Smooth muscle cell (in vitro differentiated cells): ENCODE measurements around the gene DDX24. TPM values are rescaled to one million over a fixed set of nuclear protein-coding genes. Genes with fewer than 3 reads are reported as not detected.

Experiments used
- DNase-seq: peaks from one replicate; lab custom pipeline; 2025; ENCODE audit not compliant: unreplicated experiment; lab: John Stamatoyannopoulos, UW
- H2AFZ ChIP-seq: fragments of 200-600 bp; sonication (generic); 2 replicates; pipeline ENCODE4 v1.6.0; 2016; ENCODE audit warnings: antibody characterized with exemption, low read depth, mild to moderate bottlenecking
- H3F3A ChIP-seq: fragments of 200-600 bp; sonication (generic); 2 replicates; pipeline ENCODE4 v1.6.0; 2017; ENCODE audit warnings: antibody characterized with exemption, low read depth
- H3K27ac ChIP-seq: fragments of 200-600 bp; sonication (generic); 2 replicates; pipeline ENCODE4 v1.5.1; 2016; ENCODE audit warnings: low read depth, mild to moderate bottlenecking
- H3K27me3 ChIP-seq: fragments of 200-600 bp; sonication (generic); 2 replicates; pipeline ENCODE4 v1.6.1; 2016; ENCODE audit warnings: low read depth, mild to moderate bottlenecking
- H3K36me3 ChIP-seq: fragments of 200-600 bp; sonication (generic); 2 replicates; pipeline ENCODE4 v1.5.1; 2016; ENCODE audit warnings: low read depth
- H3K4me1 ChIP-seq: fragments of 200-600 bp; sonication (generic); 2 replicates; pipeline ENCODE4 v1.5.1; 2016; ENCODE audit warnings: low read depth
- H3K4me2 ChIP-seq: fragments of 200-600 bp; sonication (generic); 2 replicates; pipeline ENCODE4 v1.6.0; 2016; ENCODE audit warnings: mild to moderate bottlenecking
- H3K4me3 ChIP-seq: fragments of 200-600 bp; sonication (generic); 2 replicates; pipeline ENCODE4 v1.5.1; 2016; ENCODE audit warnings: mild to moderate bottlenecking
- H3K79me2 ChIP-seq: fragments of 200-600 bp; sonication (generic); 2 replicates; pipeline ENCODE4 v1.6.0; 2016; ENCODE audit warnings: low read depth, mild to moderate bottlenecking
- H3K9ac ChIP-seq: fragments of 200-600 bp; sonication (generic); 2 replicates; pipeline ENCODE4 v1.6.0; 2016; ENCODE audit warnings: low read depth
- H3K9me3 ChIP-seq: fragments of 200-600 bp; sonication (generic); replicated peaks from 2 replicates; pipeline ENCODE4 v1.5.1; 2016; ENCODE audit warnings: low read depth
- H4K20me1 ChIP-seq: fragments of 200-600 bp; sonication (generic); 2 replicates; pipeline ENCODE4 v1.6.0; 2016; ENCODE audit warnings: low read depth
- WGBS: methylation state at CpG from one replicate; pipeline ENCODE4 v1.1.7; 2016; ENCODE audit warnings: low lambda C conversion rate; 5-methylcytosine and 5-hydroxymethylcytosine counted together
- polyA plus RNA-seq: library from polyadenylated mRNA; unstranded; fragments of >200 nt; fragmentation: Nextera tagmentation; extraction: Ambion mirVana; gene quantifications from 2 replicates; pipeline ENCODE4 v1.2.1, GENCODE V29; 2016
- total RNA-seq: library from RNA; depleted of rRNA; stranded (reverse); fragments of >200 nt; gene quantifications from 2 replicates; pipeline ENCODE4 v1.2.3, GENCODE V29; 2014
- TF ChIP-seq, protein P1 (sequence below): fragments of 200-600 bp; sonication (generic); IDR thresholded peaks from 2 replicates; pipeline ENCODE4 v1.5.1; 2017; ENCODE audit warnings: borderline replicate concordance, mild to moderate bottlenecking, antibody characterized with exemption; ENCODE audit not compliant: insufficient read depth, poor library complexity, severe bottlenecking

Gene DDX24
- total and polyA plus RNA-seq, 2 experiments from 2014 or later, result 117 to 118 TPM

GRCh38 chr14:94081386-94081820, 401 bp upstream of the DDX24 start:
- Histone ChIP-seq H3K27ac (peak overlapping the region; percentile 96), H3K9ac (peak overlapping the region; percentile 98), H3K4me3 (peak overlapping the region; percentile 99), H3K27me3 (no peaks in the 10 kb centered on the region), H3K4me2 (peak overlapping the region; percentile 97), H3F3A (peaks cover 4% of the 10 kb centered on the region), H3K9me3 (no peaks in the 10 kb centered on the region), H3K79me2 (peaks cover 74% of the 10 kb centered on the region), H4K20me1 (peaks cover 39% of the 10 kb centered on the region), H3K4me1 (peaks cover 31% of the 10 kb centered on the region), H2AFZ (peak overlapping the region; percentile 100), H3K36me3 (no peaks in the 10 kb centered on the region)
- no peak for DNase-seq
- 1% methylated on average over 19 of the region's 19 CpGs for WGBS
- TF ChIP-seq, protein P1, sequence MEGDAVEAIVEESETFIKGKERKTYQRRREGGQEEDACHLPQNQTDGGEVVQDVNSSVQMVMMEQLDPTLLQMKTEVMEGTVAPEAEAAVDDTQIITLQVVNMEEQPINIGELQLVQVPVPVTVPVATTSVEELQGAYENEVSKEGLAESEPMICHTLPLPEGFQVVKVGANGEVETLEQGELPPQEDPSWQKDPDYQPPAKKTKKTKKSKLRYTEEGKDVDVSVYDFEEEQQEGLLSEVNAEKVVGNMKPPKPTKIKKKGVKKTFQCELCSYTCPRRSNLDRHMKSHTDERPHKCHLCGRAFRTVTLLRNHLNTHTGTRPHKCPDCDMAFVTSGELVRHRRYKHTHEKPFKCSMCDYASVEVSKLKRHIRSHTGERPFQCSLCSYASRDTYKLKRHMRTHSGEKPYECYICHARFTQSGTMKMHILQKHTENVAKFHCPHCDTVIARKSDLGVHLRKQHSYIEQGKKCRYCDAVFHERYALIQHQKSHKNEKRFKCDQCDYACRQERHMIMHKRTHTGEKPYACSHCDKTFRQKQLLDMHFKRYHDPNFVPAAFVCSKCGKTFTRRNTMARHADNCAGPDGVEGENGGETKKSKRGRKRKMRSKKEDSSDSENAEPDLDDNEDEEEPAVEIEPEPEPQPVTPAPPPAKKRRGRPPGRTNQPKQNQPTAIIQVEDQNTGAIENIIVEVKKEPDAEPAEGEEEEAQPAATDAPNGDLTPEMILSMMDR, result no peak

DNA sequence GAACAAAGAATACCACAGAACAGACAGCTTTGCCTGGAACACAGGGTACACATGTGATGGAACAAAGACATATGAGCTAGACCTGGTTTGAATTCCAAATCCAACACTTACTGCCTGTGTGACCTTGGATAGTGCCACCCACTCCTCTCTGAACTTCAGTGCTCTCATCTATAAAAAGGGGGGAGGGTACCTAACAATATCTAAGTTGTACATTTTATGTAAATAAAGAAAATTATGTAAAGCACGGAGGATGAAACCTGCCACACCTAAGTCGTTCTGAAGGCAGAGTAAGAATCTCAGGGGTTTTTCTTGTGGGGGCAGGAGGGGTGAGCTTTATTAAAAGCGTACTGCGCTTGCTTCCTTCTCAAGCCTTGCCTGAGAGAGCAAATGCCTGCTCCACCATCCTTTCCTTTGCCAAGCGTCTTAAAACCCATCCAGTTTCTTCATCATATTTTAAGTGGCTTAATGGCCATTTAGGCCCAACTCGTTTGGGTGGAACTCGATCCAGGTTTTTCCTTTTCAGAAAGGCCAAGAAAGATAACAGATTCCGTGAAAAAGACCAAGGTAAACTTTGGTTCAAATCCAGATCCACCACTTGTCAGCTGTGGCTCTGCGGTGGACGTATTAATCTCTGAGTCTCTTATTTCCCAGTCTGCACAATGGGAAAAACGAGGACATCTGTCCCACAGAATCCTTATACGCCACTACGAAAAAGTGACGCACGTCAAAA, 946 bp downstream of the DDX24 start:
- TF ChIP-seq, protein P1, result no peak
- peak overlapping the region; percentile 98 for H3K9ac ChIP-seq
- H3K4me2 ChIP-seq, result peak overlapping the region; percentile 97
- peak overlapping the region; percentile 100 for H2AFZ ChIP-seq
- H3K9me3 ChIP-seq, result no peaks in the 10 kb centered on the region
- peaks cover 4% of the 10 kb centered on the region for H3F3A ChIP-seq
- peaks cover 31% of the 10 kb centered on the region for H3K4me1 ChIP-seq
- no peaks in the 10 kb centered on the region for H3K27me3 ChIP-seq
- H3K4me3 ChIP-seq, result peak overlapping the region; percentile 99
- H3K27ac ChIP-seq, result peak overlapping the region; percentile 96
- 14% methylated on average over 15 of the region's 15 CpGs for WGBS
- peaks cover 82% of the 10 kb centered on the region for H3K79me2 ChIP-seq
- DNase-seq, result no peak
- H4K20me1 ChIP-seq, result peaks cover 51% of the 10 kb centered on the region
- H3K36me3 ChIP-seq, result peaks cover 3% of the 10 kb centered on the region

- 96% methylated on average over 5 of the region's 5 CpGs for WGBS
- Histone ChIP-seq H3K4me3 (peak overlapping the region; percentile 99), H3K36me3 (peaks cover 6% of the 10 kb centered on the region)
Measured at GRCh38 chr14:94077823-94078222, 3.2 kb downstream of the DDX24 start.

More at GRCh38 chr14:94077823-94078222, 3.2 kb downstream of the DDX24 start:
- Histone ChIP-seq H3F3A (peaks cover 4% of the 10 kb centered on the region), H3K9me3 (no peaks in the 10 kb centered on the region), H3K79me2 (peaks cover 97% of the 10 kb centered on the region), H2AFZ (no peak overlapping the region), H3K27me3 (no peaks in the 10 kb centered on the region), H3K4me2 (peak overlapping the region; percentile 97), H4K20me1 (peaks cover 67% of the 10 kb centered on the region), H3K27ac (no peak overlapping the region), H3K9ac (no peak overlapping the region), H3K4me1 (peaks cover 31% of the 10 kb centered on the region)
- no peak for DNase-seq
- TF ChIP-seq, protein P1, result no peak
